NCI-H128 (cell line): ENCODE measurements around the gene PAX9.
"Not testable (repeated sequence)": the region's sequence is repeated elsewhere in the genome, so short reads cannot be mapped to it uniquely, and the experiment has no call there.

Experiments used
- DNase-seq: peaks from one replicate; lab custom pipeline; 2025; ENCODE audit not compliant: unreplicated experiment; lab: John Stamatoyannopoulos, UW

Gene PAX9

GRCh38 chr14:36672095-36672494, 10.4 kb downstream of the PAX9 start:
- no peak for DNase-seq

GRCh38 chr14:36674659-36675058, 13.0 kb downstream of the PAX9 start:
- no peak for DNase-seq

- no peak for DNase-seq
These were observed 13.9 kb downstream of the PAX9 start for GRCh38 chr14:36675581-36675980.

DNA sequence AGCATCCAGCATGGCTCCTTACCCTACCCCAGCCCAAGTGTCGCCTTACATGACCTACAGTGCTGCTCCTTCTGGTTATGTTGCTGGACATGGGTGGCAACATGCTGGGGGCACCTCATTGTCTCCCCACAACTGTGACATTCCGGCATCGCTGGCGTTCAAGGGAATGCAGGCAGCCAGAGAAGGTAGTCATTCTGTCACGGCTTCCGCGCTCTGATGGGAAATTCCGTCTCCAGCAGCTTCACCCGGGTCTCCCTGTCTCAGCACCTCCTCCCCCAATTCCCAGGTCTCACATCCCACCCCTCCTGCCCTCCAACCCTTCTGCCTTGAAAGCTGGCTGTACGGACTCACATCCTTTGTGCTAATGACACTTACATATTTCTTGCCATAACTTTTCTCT, 14.6 kb downstream of the PAX9 start:
- DNase-seq: no peak

DNA sequence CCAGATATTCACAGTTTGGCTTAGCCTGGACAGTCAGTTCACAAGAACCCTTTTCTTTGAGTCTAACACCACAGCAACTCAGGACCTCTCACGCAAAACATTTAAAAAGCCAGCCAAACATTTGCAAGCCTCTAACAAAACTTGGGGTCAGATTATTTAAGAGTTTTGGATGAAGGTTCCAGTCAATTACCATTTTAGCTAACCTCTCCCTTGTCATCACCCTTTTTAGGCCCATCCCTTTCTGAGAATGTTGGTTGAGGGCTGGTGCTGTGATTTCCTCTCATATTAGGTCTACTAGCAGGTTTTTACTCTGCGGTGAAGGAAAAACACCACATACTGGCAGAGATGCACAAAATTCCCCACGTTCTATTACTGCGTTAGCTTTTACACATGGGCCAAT, 20.7 kb downstream of the PAX9 start:
- DNase-seq: no peak

- DNase-seq: no peak
These were observed 21.5 kb downstream of the PAX9 start for GRCh38 chr14:36683083-36683724.

DNA sequence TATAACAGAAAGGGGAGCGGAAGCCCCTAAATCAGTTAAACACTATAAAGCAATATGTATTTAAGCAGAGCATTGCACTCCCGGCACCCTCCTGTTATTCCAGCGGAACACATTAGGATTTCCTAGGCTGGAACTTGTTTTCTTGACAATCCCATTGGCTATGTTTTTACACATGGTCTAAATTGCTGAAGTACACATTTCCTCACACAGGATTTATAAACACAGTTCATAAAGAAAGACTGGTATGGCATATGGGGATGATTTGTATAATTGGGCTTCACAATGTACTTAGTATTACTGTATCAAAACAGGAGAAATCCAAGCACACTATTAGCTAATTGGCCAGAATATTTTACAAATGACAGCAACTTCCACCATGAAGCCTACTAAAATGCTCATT, 23.3 kb downstream of the PAX9 start:
- DNase-seq: no peak

DNA sequence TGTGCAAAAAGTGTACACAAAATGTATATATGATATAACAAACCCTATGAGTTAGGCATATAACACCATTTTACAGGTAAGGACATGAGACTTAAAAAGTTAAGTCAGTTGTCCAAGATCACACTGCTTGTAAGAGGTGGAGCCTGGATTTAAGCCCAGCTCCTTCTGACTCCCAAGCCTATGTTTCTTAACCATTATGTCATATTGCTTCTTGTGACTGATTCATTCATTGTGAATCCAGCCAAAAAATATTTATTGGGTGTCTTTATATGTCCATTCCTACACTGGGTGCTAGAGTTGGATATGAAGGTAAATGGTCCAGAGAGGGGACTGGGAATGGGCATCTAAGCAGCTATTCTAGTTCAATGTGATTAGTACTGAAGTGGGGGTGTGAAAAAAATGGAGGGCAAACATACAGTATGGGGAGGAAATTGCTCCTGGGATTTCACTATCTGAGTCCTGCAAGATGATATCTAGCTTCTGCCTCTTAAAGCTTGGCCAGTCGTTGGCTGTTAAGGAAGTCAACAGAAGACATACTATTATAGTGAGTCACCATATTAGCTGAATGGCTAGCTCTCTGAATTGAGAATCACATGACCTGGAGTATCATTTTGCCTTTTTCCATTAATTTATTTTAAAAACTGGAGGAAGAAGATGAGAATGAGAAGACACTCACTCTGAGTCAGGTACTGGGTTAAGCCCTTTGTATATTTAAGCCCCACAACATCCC, 28.8 kb downstream of the PAX9 start:
- DNase-seq: no peak

DNA sequence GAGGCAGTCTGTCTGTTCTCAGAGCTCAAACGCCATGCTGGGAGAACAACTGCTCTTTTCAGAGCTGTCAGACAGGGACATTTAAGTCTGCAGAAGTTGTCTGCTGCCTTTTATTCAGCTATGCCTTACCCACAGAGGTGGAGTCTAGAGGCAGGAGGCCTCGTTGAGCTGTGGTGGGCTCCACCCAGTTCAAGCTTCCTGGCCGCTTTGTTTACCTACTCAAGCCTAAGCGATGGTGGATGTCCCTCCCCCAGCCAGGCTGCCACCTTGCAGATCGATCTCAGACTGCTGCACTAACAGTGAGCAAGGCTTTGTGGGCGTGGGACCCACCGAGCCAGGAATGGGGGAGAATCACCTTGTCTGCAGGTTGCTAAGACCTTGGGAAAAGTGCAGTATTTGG, 37.8 kb downstream of the PAX9 start:
- not testable (repeated sequence) for DNase-seq

DNA sequence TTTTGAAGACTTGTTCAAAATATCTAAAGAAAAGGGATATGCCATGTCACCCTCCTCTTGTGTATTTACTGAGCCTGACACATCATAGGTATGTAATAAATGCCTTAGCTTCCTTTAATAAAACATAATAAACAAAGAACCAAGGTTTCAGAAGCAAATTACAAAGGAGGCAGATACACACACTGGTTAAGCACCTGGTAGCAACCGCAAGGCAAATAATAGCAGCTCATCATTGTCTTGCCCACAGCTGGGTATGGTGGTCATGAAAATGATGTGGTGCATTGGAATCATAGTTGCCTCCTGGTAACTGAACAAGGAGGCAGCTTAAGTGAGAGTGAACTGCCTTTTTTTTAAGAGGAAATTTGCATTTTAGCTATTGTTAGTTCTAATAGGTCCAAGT, 39.0 kb downstream of the PAX9 start:
- no peak for DNase-seq

DNA sequence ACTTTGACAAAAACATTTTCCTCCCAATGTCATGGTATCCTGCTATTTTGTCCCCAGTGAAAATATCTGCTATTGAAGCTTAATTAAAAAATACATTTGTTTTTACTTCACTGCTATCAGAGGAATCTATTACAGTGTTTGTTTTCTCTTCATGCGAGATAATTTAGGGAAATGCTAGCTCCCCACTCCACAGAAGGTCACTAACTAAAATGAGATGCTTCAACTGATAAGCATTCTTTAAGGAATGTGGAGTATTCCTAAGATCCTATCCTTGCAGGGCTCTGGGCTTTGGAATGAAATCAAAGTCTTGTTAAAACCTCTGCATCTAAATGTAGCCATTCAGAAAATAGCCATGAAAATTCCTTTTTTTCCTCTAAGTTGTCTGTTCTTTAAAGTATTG, 39.5 kb downstream of the PAX9 start:
- DNase-seq: no peak

GRCh38 chr14:36702474-36702873, 40.8 kb downstream of the PAX9 start:
- DNase-seq: no peak

DNA sequence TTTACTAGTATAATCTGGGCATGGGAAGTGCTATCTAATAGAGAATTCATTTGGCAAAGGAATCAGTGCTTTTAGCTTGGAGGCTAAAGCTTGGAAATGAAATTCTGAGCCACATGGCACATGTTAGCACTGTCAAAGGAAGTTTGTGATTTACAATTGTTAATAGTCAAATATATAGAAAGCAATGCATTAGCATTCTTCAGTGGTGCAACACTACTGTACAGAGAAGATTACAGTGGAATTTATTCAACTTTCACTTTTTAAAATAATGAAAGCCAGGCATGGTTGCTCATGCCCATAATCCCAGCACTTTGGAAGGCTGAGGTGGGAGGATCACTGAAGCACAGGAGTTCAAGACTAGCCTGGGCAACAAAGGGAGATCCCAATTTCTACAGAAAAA, 45.9 kb downstream of the PAX9 start:
- no peak for DNase-seq

DNA sequence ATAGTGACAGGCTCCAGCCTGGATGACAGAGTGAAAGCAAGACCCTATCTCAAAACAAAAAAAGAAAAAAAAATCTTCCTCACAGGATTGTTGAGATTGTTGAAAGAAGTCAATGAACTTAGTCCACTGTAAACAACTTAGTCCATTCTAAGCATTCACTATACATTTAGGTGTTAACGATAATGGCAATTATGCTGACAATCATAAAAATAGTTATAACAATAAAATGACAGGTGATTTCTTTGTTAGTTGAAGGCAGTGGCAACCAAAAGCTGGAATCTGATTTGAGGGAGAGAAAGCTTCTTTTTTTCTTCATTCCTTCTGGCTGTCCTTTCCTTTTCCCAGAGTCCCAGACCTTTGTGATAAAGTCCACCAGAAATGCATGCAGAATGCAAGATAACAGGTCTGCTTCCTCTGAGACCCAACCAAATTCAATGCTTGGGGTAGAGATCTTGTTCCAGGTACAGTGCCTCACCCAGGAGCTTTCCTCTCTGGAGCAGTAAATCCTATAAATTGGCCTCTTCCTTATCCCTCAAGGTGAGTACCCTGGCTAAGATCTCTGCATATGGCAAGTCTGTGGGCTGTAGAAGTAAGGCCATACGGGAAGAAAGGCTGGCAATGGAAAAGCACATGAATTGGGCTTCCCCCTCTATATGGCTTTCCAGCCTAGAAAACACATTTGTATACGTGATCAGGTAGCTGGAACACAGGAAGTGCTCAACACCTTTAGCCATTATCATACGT, 52.5 kb downstream of the PAX9 start:
- DNase-seq: no peak

GRCh38 chr14:36716614-36717184, 55.0 kb downstream of the PAX9 start:
- no peak for DNase-seq

DNA sequence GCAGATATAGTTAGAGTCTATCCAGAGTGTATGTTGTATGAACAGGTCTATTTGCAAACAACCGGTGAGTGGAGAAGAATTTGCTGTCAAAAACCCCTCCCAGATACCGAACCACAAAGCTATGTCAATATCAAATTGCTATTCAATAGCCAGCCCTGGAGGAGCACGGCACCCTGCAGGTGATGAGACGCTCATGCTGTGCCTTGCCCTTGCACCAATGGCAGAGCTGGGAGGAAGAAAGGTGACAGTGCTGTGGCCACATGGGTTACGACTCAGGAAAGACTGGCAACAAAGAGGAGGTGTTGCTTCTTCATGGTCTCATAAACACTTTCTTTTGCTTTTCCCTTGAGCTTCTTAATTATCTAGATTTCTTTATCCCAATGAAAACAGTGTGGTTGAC, 55.7 kb downstream of the PAX9 start:
- no peak for DNase-seq

- DNase-seq: no peak
These were observed 56.6 kb downstream of the PAX9 start for GRCh38 chr14:36718216-36718615.

DNA sequence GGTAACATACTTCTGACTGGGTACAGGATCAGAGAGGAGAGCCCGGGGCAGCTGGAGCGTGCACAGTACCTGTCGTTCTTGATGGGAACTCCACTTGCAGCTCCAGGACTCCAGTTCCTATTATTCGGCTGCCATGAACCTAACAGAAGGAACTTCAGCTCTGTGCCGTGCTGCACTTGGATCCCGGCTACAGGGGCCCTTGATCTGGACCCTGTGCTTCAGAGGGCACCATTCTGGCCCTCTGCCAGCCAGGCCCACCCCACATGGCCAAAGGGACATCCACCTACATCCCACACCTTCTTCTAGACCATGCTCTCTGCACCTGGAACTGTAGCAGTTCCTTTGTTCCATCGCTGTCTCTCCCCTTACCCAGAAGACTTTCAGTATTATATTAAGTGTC, 58.2 kb downstream of the PAX9 start:
- no peak for DNase-seq

GRCh38 chr14:36720657-36721056, 59.0 kb downstream of the PAX9 start:
- no peak for DNase-seq

GRCh38 chr14:36721877-36722276, 60.2 kb downstream of the PAX9 start:
- no peak for DNase-seq

- DNase-seq: no peak
These were observed 61.9 kb downstream of the PAX9 start for GRCh38 chr14:36723530-36723929.

DNA sequence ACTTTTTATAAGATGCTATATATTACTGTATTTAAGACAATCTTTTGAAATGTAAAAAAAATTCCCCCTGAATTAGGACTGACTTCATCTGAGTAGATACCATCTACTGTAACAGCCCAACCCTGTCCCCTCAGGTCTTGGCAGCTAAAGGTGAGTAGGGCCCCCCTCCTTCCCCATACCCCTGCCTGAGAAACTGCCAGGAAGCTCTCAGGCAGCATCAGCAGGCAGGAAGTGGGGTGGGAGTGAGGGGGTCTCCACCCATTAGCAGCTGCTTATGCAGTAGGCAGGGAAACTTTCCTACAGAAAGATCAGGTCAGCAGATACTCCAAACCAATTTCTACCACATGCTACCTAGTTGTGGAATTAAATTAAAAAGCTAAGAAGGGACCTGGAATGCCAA, 62.5 kb downstream of the PAX9 start:
- DNase-seq: no peak
